RCC 7860 (cell line): ENCODE data around the gene BIRC7.

Experiments used
- DNase-seq: peaks from one replicate; pipeline ENCODE4 v3.0.0-alpha.2; 2015; ENCODE audit warnings: low spot score
- FAIRE-seq: peaks from 2 replicates; lab custom pipeline; 2012; peaks lifted over from hg19 to GRCh38; lab: Jason Lieb, UNC

Gene BIRC7

GRCh38 chr20:63278661-63279060 lies 43.0 kb downstream of the BIRC7 start:
- DNase-seq (no peak), FAIRE-seq (no peak)

GRCh38 chr20:63279931-63280330 lies 44.2 kb downstream of the BIRC7 start:
- DNase-seq (no peak), FAIRE-seq (no peak)

- no peak for DNase-seq
- FAIRE-seq: no peak
Measured at GRCh38 chr20:63280371-63280770, 44.7 kb downstream of the BIRC7 start.

GRCh38 chr20:63280929-63281545 lies 45.3 kb downstream of the BIRC7 start:
- FAIRE-seq: no peak
- DNase-seq: no peak

GRCh38 chr20:63281742-63282665 lies 46.3 kb downstream of the BIRC7 start:
- no peak for DNase-seq
- FAIRE-seq: no peak

GRCh38 chr20:63282946-63283345 lies 47.2 kb downstream of the BIRC7 start:
- no peak for FAIRE-seq

GRCh38 chr20:63283397-63284082 lies 47.8 kb downstream of the BIRC7 start:
- FAIRE-seq (no peak), DNase-seq (no peak)

More at GRCh38 chr20:63282946-63283345, 47.2 kb downstream of the BIRC7 start:
- DNase-seq: no peak

- DNase-seq: no peak
Measured at GRCh38 chr20:63284083-63284440, 48.4 kb downstream of the BIRC7 start.

GRCh38 chr20:63284544-63284949 lies 48.8 kb downstream of the BIRC7 start:
- FAIRE-seq (no peak), DNase-seq (no peak)

More at GRCh38 chr20:63284083-63284440, 48.4 kb downstream of the BIRC7 start:
- no peak for FAIRE-seq

- FAIRE-seq (no peak), DNase-seq (no peak)
Measured at GRCh38 chr20:63284981-63285524, 49.3 kb downstream of the BIRC7 start.

- DNase-seq (no peak), FAIRE-seq (no peak)
Measured at GRCh38 chr20:63285636-63286615, 50.2 kb downstream of the BIRC7 start.

GRCh38 chr20:63286781-63287696 lies 51.3 kb downstream of the BIRC7 start:
- no peak for FAIRE-seq

GRCh38 chr20:63287697-63288580 lies 52.2 kb downstream of the BIRC7 start:
- no peak for DNase-seq
- FAIRE-seq: no peak

More at GRCh38 chr20:63286781-63287696, 51.3 kb downstream of the BIRC7 start:
- DNase-seq: no peak

- DNase-seq (peak; percentile 12), FAIRE-seq (no peak)
Measured at GRCh38 chr20:63288581-63289251, 53.0 kb downstream of the BIRC7 start.

- FAIRE-seq (no peak), DNase-seq (no peak)
Measured at GRCh38 chr20:63289311-63290135, 53.8 kb downstream of the BIRC7 start.
